HG02870 (cell line): ENCODE measurements around the gene C16orf90.
"Not testable (repeated sequence)": the region's sequence is repeated elsewhere in the genome, so short reads cannot be mapped to it uniquely, and the experiment has no call there.

Experiments
- ATAC-seq: cut with Tn5 transposase; IDR thresholded peaks from one replicate; pipeline ENCODE4 v1.9.1; 2021; ENCODE audit warnings: mild to moderate bottlenecking, moderate library complexity; ENCODE audit not compliant: unreplicated experiment

The C16orf90 gene

DNA sequence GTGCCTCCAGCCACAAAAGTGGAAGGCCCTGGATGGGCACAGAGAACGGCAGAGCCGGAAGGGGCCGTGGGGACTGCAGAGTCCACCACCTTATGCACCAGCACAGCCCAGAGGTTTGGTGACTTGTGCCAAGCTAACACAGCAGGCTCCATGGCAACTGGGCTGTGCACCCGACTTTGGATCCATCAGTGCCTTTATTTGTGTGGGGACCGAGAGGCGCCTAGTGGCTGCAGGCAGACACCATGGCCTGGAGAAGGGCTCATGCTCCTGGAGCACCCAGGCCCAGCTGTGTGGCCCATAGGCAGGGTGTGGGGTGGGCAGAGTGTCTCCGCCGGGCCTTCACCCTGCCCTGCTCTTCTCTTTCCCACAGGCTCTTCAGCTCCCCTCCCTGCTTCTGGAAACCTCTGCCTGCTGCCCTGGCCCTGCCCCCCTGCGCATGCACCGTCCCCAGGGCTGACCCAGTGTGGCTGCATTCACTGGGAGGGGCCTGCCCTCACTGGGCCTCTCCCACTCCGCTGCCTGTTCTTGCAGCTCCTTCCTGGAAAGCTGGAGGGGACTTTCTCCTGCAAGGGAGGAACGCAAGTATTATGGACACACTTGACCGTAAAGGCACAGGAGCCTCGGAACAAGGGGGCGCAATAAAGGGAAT lies 10.1 kb downstream of the C16orf90 start:
- no peak for ATAC-seq

DNA sequence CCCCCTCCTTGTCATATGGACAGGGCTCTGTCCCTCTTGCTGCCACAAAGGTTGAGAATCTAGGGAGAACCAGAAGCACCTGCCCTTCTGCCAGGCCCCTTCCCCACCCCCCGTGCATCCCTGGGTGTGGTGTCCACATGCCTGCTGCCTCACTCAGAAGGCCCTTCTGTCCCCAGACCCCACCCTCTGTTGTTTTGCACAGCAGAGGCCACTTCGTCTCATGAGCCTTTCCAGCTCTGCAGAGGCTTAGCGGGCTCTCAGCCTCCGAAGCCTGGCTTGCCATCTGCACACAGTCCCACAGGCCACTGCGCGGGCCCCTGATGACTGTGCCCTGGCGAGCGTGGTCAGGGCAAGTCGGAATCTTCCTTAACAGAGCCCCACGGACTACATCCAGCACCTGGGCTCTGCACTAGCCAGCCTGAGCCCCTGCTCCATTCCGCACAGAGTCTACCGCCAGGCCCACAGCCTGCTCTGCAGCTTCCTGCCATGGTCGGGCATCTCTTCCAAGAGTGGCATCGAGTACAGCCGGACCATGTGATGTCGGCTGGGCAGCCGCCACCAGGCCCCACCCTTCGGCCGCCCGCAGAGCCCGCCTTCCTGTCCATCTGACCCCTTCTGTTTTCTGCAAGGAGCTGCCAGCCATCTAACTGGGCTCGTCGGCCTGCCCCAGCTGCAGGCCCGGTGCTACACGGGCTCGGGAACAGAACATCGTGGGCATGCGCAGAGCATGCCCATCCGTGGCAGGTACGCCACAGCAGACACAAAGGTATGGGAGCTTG lies 10.8 kb downstream of the C16orf90 start:
- ATAC-seq, result no peak

DNA sequence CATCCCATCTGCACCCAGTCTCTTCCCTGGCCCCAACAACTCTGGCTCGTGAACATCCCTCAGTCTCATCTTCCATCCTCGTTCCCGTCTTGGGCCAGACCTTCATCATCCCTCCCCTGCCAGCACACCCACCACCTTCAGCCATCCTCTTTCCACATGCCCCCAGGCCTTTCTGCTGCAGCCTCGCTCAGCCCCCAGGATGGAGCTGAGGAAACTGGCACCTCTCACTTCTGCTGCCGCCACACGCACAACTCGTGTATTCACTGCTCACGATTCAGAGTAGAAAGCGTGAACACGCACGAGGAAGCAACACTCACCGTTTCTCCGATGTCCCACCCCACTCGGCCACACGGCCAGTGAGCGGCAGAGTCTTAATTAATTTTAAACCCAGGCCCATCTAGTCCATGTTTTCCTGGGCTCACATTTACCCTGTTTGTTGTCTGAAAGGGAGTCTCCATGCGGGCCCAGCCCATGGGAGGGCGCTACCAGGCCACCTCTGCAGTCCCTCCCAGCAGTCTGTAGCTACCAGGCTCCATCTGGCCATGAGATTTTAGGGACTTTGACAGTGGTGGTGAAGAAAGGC lies 12.5 kb downstream of the C16orf90 start:
- ATAC-seq, result no peak

DNA sequence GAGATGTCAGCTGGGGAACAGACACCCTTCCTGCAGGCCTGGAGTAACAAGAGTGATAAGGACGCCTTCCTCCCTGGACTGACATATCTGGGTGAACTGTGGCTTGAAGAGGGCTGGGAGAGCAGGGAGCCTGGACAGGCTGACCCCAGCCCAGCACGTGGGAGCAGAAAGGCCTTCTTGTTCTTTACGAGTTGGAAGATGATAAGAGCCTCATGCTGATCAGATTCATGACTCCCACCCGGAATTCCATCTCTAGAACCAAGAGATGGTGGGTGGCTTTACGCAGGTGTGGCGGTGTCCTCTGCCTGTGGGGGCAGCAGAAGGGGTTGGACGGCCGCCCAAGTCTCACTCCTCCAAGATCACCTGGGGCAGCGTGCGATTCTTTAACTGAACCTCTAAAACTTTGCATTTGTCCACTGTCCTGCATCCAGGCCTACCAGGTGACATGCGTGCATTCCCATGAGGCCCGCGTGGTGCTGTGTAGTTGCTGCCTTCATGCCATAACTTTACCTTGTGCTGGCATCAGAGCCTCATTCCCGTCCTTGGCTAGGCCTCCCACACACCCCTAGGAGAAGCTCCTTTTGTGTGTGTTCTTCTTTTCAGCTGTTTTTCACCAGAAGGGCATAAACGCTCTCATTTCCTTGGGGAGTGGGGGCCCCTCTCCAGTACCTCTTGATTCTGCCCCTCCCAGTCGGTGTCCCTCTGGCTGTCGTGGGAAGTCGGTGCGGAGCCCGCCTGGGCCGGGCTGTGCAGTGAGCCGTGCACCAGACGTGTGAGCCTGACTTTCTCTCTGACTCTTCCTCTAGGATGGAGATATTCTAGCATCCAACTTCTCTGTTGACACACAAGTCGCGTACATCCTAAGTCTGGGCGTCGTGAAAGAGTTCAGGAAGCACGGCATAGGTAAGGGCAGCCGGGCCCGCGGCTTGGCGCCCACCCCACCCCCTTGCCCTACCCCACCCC lies 13.3 kb downstream of the C16orf90 start:
- ATAC-seq, result no peak

DNA sequence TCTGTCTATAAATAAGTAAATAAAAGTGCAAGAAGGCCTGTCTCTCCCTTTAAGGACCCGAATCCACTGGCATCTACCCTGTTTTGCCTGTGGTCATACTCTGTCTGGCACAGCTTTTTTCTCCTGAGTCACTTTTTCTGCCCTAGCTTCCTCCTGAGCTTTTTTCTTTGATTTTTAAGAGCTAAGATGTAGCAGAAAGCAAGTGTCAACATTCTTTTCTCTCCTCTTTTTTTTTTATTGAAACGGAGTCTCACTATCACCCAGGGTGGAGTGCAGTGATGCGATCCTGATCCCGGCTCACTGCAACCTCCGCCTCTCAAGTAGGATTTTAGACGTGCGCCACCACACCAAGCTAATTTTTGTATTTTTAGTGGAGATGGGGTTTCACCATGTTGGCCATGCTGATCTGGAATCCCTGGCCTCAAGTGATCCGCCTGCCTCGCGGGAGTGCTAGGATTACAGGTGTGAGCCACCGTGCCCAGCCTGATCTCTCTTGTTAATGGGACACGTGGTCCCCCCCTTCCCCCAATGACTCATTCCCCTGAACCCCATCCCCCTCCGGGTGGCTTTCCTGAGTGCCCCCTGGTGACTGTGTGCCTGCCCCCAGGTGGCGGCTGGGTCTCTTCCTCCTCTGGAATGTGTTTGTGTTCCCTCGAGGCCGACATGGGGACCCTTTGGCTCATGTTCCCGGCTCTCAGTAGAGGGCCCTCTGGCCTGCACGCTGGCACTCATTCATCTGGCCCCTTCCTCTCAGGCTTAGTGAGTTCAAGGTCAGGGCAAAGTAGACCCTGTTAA lies 14.2 kb downstream of the C16orf90 start:
- ATAC-seq, result no peak

DNA sequence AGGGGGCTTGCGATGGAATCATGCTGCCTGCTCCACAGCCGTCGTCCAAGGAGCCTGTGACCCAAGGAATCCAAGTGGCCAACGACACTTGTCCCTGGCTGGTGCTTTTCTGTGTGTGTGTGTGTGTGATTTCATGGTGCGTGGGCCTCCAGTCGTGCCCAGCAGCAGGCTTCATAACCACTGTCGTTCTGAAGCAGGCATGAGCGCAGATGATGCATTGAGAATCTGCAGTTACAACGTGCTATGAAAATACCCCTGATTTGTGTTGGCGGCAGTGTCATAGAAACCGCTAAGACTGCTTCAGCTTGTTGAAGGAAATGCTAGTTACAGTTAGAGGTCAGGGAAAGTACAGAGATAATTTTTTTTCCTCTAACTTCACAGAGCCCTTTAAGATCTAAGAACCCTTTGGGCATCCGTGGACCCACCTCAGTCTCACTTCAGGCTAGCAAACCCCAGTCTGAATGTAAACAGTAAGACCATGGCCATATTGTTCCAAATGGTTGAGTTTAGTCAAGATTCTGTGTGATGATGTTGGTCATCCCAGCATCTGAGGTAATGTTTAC lies 15.6 kb downstream of the C16orf90 start:
- no peak for ATAC-seq

DNA sequence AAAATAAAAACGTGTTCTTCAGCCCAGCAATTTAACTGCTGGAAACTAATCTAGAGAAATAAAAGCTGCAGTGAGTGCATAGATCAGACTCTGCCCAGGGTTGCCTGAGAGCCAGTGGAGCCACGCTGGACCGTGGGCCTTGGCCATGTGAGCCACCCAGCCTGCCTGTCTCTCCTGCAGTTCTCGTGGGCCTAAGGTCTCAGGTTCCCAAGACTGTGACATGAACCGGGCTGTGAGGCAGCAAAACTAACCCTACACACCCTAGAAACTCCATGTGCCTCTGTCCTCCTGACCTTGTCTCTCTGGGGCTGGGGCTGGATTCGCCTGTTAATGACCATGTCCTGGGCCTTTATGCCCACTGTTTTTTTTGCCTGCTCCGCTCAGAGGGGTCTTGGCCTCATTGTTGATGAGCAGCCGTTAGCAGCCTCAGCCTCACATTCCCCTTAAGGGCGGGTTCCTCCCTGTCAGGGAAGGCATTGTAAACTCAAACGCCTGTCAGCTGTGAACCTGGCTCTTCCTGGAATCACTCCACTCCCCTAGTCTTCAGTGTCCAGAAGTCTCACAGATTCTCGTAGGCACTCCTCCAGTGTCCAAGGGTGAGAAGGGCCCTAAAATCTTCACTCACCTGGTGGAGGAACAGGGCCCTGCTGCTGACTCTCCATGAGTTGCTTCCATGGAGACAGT lies 16.9 kb downstream of the C16orf90 start:
- ATAC-seq, result no peak

DNA sequence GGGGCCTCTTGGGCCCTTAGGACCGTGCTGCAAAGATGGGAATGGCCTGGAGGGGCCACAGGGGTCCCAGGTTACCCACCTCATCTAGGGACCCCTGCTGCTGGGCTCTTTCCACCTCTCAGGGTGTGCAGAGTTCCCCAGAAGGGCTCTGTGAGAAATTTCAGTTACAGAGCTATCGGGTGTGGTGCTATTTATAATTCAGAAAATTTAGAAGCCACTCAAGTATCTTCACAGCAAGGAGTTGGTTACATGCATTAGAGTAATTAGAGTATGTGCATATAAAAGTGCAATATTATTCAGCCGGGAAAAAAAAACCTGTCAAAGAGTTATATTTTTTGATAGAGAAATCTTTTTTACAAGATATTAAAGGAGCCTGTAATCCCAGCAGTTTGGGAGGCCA lies 18.9 kb downstream of the C16orf90 start:
- no peak for ATAC-seq

DNA sequence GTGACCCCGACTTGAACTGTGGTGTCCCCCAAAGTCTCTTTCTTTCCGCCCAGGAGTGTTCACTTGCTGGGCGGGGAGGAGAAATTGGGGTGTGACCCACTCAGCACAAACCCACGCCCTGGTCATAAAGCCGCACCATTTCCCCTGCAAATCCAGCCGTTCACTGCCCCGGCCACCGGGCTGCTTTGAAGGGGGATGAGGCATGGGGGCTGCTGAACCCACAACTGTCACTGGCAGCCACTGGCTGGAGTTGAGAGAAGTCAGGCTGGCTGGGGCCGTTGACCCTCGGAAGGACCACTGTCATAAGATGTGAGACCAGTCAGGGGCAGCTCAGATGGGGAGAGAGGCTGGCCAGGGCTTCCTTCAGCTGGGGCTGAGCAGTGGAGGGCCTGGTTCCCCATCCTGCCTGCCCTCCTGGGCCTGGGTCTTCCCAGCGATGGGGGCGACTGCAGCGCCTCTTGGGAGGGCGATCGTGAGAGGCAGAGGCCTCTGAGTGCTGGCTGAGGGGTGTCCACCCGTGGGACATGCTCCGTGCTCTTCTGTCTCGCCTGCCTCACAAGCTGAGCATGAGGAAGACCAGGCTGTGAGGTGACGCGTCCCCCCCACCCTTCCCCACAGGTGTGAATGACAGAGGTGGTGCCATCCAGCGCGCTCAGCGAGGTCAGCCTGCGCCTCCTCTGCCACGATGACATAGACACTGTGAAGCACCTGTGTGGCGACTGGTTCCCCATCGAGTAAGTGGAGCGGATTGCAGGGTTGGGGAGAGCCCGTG lies 19.5 kb downstream of the C16orf90 start:
- no peak for ATAC-seq

DNA sequence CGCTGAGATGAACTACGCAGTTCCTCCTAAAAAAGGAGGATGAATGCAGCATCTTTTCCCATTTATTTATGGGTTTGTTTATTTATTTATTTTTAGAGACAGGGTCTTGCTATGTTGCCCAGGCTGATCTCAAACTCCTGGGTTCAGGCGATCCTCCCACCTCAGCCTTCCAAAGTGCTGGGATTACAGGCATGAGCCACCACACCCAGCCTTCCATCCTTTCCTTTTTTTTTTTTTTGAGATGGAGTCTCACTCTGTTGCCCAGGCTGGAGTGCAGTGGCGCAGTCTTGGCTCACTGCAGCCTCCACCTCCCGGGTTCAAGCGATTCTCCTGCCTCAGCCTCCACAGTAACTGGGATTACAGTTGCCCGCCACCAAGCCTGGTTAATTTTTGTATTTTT lies 20.4 kb downstream of the C16orf90 start:
- not testable (repeated sequence) for ATAC-seq

DNA sequence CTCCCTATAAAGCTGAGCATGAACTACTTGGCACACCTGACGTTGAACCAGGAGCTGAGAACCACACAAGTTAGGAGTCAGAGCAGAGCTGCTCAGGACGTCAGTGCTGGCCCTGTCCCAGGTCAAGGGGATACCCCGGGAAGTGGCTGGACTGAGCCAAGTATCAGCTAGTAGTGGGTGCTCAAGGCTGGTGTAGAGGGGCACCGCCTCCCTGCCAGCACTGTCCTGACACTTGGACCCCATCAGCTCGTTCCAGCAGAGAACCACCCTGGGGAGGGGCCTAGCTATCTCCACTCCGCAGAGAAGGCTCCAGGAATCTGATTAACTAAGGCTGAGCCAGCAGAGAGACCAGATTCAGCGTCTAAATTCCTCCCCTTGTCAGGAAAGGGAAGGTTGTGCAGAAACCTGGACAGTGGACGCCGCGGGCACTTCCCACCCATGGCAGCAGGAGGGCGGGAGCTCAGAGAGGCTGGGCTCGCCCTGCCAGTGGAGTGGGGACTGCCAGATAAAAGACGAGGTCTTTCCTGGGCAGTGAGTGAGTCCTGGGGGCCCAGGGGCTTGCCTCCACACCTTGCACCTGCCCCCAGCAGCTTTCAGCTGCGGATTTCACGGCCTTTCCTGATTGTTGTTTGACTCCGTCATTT lies 21.0 kb downstream of the C16orf90 start:
- no peak for ATAC-seq

DNA sequence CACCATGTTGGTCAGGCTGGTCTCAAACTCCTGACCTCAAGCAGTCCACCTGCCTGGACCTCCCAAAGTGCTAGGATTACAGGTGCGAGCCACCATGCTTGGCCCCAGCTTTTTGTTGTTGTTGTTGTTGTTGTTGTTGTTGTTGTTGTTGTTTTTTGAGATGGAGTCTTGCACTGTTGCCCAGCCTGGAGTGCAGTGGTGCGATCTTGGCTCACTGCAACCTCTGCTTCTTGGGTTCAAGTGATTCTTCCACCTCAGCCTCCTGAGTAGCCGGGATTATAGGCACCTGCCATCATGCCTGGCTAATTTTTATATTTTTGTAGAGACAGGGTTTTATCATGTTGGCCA lies 21.7 kb downstream of the C16orf90 start:
- ATAC-seq, result not testable (repeated sequence)

DNA sequence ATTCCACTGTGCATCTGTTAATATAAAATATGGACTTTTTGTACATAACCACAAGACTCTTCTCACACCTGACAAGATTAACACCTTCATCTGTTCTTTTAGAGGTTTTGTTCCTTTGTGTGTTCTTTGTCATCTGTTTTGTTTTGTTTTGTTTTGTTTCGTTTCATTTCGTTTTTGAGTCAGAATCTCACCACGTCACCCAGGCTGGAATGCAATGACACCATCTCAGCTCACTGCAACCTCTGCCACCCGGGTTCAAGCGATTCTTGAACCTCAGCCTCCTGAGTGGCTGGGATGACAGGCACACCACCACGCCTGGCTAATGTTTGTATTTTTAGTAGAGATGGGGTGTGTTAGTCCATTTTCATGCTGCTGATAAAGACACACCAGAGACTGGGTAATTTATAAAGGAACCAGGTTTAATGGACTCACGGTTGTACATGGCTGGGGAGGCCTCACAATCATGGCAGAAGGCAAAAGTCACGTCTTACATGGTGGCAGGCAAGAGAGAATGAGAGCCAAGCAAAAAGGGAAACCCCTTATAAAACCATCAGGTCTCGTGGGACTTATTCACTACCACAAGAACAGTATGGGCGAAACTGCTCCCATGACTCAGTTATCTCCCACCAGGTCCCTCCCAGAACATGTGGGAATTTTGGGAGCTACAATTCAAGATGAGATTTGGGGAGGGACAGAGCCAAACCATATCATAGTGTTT lies 22.3 kb downstream of the C16orf90 start:
- no peak for ATAC-seq

DNA sequence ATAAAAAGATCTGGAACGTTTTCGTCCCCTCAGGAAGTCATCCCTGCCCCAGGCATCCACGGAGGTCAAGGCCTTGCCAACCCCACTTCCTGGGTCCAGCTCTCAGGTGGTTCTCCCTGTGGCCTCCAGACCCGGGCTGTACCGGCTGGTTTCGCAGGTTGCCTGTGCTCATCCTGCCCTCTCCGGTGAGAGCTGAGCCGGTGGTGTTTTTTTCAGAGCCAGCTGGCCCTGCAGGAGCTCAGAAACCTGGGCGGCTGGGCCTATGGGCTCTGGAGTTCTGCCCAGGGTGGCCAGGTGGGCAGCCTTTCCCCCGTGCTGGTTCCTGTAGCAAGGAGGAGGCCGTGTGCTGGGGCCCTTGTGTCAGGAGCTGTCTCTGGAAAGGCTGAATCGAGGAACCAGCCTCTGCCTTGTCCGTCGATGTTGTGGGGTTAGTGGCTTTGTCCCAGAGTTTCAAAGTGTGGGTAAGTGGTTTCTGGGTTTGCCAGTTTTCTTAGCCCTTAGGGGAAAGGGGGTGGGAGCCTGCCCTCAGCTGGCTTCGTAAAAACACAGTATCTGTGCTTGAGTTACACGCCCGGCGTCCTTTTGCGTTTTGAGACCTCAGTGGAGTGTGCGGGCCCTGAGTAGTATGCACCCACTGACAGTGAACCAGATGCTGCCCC lies 23.6 kb downstream of the C16orf90 start:
- no peak for ATAC-seq

DNA sequence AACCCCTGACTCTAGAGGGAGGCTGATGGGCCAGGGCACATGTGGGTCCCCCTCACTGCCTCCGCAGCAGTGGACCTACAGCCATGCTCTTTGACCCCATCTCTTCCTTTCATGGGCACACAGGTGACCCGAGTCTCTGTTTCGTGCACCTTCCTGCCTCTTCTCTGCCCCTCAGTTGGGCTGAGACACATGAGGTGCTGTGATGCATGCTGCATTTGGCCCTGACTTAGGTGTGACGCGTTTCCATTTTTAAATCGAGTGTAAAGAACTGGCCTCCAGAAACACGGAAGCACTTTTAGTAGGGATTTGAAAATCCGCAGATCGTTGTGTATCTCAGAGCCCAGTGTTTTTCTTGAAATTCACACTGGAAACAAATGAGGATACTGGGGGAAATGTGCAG lies 24.6 kb downstream of the C16orf90 start:
- no peak for ATAC-seq

DNA sequence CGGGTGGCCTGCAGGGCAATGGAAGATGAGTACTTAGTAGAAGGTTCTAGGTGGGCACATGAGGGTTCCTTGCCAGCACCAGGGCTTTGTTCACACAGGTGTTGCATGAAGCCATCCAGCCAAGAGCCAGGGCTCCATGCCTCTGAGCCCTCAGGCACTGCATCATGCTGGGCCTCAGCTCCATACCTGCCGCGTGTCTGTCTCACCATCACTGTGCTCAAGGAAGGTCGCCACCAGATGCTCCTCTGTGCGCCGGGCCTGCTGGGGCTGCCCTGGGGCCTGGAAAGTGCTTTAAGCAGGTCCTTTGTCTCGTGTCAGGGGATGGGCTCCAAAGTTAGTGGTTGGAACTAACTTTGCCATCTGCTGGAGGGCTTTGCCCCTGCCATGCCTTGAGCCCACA lies 25.6 kb downstream of the C16orf90 start:
- ATAC-seq, result no peak

DNA sequence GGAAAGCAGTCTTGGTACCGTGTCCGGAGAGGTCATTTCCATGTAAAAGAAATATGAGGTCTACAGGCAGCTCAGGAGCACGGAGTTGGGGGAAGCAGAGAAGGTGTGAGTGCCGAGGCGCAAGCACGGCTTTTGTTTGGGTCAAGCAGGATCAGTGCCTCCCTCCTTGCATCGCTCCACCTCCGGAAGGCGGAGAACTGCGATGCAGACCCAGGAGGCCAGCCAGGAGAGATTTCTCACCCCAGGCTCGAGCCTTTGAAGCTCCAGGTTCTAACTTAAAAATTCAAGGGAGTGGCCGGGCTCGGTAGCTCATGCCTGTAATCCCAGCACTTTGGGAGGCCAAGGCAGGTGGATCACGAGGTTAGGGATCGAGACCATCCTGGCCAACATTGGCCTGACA lies 26.8 kb downstream of the C16orf90 start:
- no peak for ATAC-seq
